Suppressor macrophage treated with lipopolysaccharide for 4 hours (primary cell): ENCODE results near the gene CD93.

Experiments
- DNase-seq: peaks from one replicate; pipeline ENCODE4 v3.0.0-alpha.2; 2020

Gene CD93

GRCh38 chr20:23119456-23120216 is 33.5 kb upstream of the CD93 start:
- no peak for DNase-seq

GRCh38 chr20:23118766-23119165 is 32.6 kb upstream of the CD93 start:
- DNase-seq = no peak

DNA sequence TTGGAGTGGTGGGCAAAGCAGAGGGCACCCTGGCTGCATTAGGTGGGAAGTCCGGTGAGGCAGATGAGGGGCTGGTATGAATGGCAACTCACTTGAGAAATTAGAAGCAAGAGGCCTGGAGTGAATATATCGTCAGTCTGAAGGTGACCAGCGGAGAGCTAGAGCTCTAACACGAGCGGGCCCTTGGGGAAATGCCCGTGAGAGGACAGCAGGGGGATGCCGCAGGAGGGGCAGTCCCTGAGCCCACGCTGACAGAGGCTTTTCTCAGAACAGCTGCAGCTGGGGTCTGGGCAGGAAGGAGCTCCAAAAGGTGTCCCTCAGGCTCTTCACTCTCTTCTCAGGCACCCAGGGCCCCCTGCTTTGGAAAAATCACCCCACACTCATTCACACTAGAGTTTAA is 32.0 kb upstream of the CD93 start:
- DNase-seq = no peak

DNA sequence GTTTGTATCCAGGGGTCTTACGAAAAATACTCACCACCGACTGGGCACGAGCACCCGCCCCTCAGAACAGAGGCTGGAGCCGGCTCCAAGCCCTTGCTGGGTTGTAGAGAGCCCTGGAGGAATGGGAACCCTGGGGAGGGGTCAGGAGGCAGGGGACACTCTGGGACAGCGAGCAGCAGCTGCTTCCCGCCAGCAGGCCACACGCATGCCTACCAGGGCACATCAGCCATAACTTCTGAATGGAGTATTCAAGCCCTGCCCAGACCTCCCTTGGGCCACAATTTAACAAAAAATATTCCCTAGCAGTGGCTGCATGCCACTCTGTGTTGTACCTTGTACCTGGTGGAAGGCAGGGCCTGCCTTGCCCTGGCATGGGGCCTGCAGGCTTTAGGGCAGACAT is 31.6 kb upstream of the CD93 start:
- DNase-seq = no peak

GRCh38 chr20:23116311-23117089 is 30.4 kb upstream of the CD93 start:
- DNase-seq = peak; percentile 92

DNA sequence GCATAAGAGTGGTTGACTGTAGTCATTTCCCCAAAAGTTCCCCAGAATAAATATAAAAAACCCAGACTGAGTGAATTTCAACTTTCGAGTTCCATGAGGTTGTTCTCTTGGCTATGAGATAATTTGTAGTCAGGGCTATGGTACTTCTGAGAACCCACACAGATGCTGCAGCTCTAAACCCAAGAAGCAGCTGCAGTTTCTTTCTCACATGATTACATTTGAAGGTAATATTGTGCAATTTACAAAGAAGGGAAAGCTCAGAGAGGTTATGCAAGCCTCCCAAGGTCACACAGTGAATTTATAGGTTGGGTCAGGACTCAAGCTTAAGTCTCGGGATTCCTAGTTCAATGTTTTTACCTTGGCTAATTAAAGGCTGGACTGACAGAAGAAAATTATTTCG is 29.7 kb upstream of the CD93 start:
- peak; percentile 95 for DNase-seq

GRCh38 chr20:23114448-23115082 is 28.4 kb upstream of the CD93 start:
- DNase-seq = no peak

DNA sequence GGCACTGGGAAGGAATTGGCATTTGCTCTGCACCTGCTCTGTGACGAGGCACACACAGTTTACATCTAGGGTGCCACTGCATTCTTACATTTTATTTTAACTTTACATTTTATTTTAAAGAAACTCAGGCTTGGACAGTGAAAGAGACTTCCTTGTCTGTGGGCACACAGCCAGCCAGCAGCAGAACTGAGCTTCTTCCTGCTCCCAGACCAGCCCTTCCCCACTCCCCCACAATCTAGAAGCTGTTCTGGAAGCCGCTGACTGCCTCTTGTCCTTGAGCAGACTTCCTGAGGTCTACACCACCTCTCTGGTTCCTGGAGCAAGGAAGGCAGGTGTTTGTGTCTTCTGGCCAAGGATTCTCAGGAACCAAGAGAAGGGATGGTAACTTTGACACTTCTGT is 27.9 kb upstream of the CD93 start:
- peak; percentile 61 for DNase-seq

DNA sequence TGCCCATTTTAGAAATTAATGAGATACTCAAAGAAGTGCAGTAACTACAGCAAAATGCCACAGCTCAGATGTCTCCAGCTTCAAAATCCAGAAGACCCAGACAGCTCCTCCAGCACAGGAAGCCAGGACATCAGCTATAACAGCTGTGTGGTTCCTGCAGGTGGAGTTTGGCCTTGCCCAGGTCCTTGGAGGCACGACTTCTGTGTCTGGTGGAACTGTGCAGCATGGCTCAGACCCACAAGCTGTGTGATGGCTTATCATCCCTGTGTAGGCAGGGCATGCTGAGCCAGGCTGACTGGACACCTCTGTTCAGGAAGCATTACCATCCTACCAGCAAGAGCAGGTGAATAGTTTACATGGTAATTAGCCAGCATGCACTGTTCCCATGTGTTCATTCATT is 26.5 kb upstream of the CD93 start:
- DNase-seq = no peak

DNA sequence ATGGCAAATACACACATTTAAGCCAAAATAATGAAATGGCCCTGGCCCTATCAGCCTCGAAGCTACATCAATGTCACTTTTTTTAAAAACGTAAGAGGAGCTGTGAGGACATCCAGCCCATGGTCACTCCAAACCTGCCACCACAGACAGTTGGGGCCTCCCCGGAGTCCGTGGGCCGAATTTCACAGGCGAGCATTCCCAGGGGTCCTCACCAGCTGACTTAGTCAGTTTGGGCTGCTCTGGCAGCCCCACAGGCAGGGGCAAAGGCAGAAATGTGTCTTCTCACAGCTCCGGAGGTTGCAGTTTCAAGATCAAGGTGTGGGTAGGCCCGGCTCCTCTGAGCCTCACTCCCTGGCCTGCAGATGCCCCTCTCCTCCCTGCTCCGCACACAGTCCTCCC is 25.8 kb upstream of the CD93 start:
- no peak for DNase-seq

DNA sequence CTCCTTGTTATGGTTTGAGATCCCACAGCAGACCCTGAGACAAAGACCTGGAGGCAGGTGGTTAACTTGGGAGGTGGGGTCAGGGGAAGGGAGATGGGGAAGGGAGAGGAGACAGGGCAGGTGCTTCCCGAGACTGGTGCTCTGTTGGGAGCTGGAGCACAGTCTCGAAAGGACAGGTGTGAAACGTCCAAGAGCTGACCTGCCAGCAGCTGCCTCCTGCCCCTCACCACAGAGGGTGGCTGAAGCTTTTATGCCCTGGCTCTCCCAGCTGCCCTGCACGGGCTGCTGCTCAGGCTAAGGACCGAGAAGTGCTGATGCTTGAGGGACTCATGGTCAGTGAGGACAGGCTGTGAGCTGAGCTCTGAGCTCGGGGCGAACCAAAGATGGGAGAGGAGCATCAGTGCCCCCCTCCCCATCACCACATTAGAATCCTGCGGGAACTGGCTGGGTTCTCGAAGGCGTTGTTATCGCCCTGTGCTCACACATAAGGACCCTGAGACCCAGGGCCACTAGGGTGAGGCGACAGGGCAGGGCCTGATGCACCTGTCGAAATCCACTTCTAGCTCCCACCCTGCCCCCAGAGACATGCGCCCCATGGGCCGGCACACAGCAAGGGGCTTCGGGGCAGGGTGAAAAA is 25.3 kb upstream of the CD93 start:
- DNase-seq = no peak

DNA sequence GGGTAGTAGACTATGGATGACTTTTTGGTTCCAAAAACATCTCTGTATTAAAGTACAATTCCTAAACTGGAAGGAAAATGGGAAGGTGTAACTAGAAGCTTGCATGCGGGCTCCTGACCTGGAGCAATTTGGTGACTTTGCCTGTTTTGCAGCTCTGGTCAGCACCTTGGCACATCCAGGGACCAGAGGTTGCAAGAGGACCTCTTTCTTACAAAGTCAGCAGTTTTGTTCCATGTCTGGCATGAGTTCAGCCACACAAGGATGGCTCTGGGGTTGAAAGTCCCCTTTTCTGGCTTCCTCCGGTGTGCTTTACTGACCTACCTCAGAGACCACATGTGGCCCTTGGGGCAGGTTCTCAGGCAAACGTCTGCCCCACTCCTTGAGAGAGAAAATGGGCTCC is 22.7 kb upstream of the CD93 start:
- DNase-seq = no peak

DNA sequence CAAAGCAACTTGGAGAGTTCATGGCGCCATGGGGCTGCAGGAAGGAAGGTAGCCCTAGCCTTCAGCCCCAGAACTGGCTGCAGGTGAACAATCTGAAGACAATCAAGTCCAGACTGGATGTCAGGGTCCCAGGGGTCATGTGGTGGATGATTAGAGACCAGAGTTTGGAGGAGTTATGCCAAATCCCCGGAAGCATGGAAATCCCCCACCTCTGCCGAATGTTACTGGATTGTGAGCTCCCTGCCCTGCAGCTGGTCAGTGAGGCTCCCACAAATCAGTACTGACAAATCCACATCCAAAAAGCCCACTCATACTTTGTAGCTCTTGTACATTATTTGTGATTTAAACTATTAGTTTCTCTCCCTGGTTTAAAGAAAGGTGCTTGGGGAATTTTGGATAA is 21.3 kb upstream of the CD93 start:
- DNase-seq = no peak

DNA sequence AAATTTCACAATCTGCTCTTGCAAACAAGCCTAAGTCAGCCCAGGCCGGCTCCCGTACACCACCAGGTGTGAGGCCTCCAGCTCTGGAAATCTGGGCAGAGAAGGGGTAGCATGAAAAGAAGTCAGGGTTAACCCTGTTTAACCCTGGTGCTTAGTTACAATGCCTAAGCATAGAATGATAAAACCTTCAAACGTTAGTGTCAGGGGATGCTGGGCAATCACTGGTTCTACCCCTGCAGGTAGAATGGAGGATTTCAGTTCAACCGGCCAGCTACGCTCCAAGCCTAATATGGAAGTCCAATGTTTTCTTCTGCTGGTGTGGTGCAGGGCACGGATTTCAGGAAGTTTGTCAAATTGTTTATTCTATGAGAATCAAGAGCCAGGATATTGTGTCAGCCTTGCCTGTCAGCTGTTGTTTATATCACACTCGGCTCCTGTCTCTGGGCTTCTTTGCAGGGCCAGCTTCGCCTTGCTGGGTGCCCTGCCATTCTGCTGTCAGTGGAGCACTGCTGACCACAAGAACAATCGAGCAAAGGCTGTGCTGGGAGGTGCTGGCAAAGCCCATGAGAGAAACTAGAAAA is 20.2 kb upstream of the CD93 start:
- peak; percentile 73 for DNase-seq

DNA sequence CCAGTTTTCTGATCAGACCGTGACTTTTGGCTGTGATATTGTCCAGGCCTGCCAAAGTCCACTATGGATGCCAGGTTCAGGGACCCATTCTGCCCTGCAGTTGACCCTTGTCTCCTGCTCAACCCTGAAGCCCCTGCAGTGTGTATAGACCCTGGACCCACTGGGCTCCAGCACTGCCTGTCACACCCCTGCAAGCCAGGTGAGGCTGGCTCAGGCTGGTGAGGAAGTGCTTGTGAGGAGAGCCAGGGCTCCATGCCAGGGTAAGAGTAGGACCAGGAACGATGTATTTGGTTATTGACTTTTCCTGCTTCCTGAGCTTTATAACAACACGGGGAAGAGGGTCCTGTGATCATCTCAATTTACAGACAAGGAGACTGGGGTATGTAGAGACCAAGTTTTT is 19.1 kb upstream of the CD93 start:
- DNase-seq = no peak

DNA sequence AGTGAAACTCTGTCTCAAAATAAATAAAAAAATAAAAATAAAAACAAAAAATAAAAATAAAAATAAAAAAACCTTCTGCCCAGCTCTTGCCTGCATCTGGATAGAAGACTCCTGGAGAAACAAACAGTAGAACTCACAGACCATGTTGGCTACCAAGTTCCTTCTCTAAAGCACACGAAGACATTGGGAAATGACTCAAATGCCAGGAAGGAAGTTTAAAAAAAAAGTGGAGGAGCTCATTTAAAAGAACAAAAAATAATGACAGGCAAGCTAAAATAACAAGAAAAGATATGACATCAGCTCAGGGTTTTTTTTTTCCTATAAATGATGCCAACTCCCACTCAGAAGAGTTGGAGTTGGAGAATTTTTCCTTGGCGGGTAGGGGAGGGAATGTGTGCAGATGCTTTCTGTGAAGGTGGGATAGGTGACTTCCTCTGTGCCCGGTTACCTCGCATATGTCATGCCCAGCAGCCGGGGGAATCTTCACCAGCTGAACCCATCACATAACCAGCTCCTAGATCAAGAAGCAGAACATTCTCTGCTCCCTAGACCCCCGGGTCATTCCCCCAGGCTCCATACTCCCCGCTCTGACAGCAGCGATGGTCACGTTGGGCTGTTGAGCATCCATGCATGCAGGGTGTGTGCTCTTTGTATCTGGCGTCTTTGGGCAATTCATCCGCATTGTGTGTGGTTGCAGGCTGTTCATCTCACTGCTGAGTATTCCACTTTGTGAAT is 17.3 kb upstream of the CD93 start:
- DNase-seq = peak; percentile 80

- DNase-seq = no peak
Observed at GRCh38 chr20:23101696-23102406, 15.7 kb upstream of the CD93 start.

GRCh38 chr20:23100720-23101107 is 14.6 kb upstream of the CD93 start:
- no peak for DNase-seq

DNA sequence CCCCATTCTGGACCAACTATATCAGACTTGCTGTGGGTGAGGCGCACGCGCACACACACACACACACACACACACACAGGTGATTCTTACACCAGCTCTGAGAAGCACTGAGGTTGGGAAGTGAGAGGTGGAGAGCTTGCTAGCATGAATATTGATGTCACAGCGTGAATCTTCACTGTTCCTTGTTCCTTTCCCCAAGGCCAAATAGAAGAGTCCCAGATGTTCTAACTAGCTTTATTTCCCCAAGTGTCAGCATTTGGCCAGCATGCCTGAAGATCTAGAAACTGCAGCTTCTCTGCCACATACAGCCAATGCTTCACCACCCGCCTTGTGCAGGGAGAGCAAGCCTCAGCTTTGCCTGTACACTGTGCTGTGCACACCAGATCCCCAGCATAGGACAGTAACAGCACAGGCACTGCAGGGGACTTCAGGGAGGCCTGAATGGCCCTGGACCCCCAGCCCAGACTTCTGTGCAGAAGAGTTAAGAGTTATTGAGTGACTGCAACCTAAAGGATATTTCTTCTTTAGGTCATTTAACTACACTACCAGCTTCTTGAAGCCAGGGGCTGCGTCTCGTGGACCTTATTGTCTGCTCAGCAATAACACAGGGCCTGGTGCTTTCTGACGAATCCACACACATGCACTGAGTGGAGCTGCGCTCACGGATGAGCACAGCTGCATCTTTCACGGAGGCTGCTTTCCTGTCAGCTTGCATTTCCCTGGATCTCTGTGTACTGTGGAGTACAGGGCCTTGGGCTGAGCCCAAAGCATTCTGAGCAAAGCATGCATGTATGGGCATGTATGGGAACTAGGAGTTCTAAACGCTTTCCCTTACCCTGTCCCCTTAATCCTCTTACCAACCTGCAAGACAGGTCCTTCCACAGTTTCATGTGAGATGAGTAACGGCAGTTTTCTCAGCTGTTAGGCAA is 13.9 kb upstream of the CD93 start:
- no peak for DNase-seq
